Measurements from ENCODE around the gene TNFSF13B. TPM values are rescaled to one million over a fixed set of nuclear protein-coding genes. Genes with fewer than 3 reads are reported as not detected.

TNFSF13B gene
- total RNA-seq, 1 experiment from 2014 or later: 2.5 TPM

- CTCF ChIA-PET: interaction anchor here (0.7 kb wide), 1 partner anchor 541 kb away, joined by 3 read pairs; no protein-coding TSS in a partner anchor
- H3K27ac Mint-ChIP-seq (ENCODE audit: low read depth, unreplicated experiment): no peak overlapping the region
- BruUV-seq (replicated peaks): no TSS peak
- intact Hi-C loops (cut with micrococcal nuclease): no loop called here
- no peak for DNase-seq (ENCODE audit: unreplicated experiment)
- H3K4me1 Mint-ChIP-seq (ENCODE audit: insufficient read depth, unreplicated experiment): no peaks in the 10 kb centered on the region
- TF ChIP-seq CTCF (IDR thresholded peaks at IDR 0.05; ENCODE audit: unreplicated experiment): no peak
- H3K9me3 Mint-ChIP-seq (ENCODE audit: unreplicated experiment): no peaks in the 10 kb centered on the region
- no peak overlapping the region for H3K4me3 Mint-ChIP-seq (ENCODE audit: unreplicated experiment)
- POLR2A ChIA-PET: no interaction called here
- H3K36me3 Mint-ChIP-seq (ENCODE audit: insufficient read depth, unreplicated experiment): no peaks in the 10 kb centered on the region
- H3K27me3 Mint-ChIP-seq (ENCODE audit: insufficient read depth, unreplicated experiment): no peaks in the 10 kb centered on the region
These were observed 8.9 kb downstream of the TNFSF13B start for GRCh38 chr13:108278466-108278865.

GRCh38 chr13:108281901-108282300 is 12.4 kb downstream of the TNFSF13B start:
- no peaks in the 10 kb centered on the region for H3K27me3 Mint-ChIP-seq (ENCODE audit: insufficient read depth, unreplicated experiment)
- no peaks in the 10 kb centered on the region for H3K36me3 Mint-ChIP-seq (ENCODE audit: insufficient read depth, unreplicated experiment)
- no peaks in the 10 kb centered on the region for H3K9me3 Mint-ChIP-seq (ENCODE audit: unreplicated experiment)
- BruUV-seq (replicated peaks): no TSS peak
- no peaks in the 10 kb centered on the region for H3K4me1 Mint-ChIP-seq (ENCODE audit: insufficient read depth, unreplicated experiment)
- no peak overlapping the region for H3K4me3 Mint-ChIP-seq (ENCODE audit: unreplicated experiment)
- no peak for TF ChIP-seq CTCF (IDR thresholded peaks at IDR 0.05; ENCODE audit: unreplicated experiment)
- intact Hi-C loops (cut with micrococcal nuclease): no loop called here
- no peak overlapping the region for H3K27ac Mint-ChIP-seq (ENCODE audit: low read depth, unreplicated experiment)
- CTCF ChIA-PET: interaction anchor here (1.0 kb wide), 1 partner anchor 33 kb away, joined by 3 read pairs; no protein-coding TSS in a partner anchor
- POLR2A ChIA-PET: no interaction called here
- no peak for DNase-seq (ENCODE audit: unreplicated experiment)

- POLR2A ChIA-PET: no interaction called here
These were observed 13.6 kb downstream of the TNFSF13B start for GRCh38 chr13:108283110-108283509.

GRCh38 chr13:108288741-108289140 is 19.2 kb downstream of the TNFSF13B start:
- no peak overlapping the region for H3K27ac Mint-ChIP-seq (ENCODE audit: low read depth, unreplicated experiment)
- H3K9me3 Mint-ChIP-seq (ENCODE audit: unreplicated experiment): no peaks in the 10 kb centered on the region
- no peak for TF ChIP-seq CTCF (IDR thresholded peaks at IDR 0.05; ENCODE audit: unreplicated experiment)
- ChIA-PET POLR2A (interaction anchor here (0.6 kb wide), 1 partner anchor 27 kb away, joined by 3 read pairs; no protein-coding TSS in a partner anchor), CTCF (no interaction called here)
- BruUV-seq (replicated peaks): no TSS peak
- intact Hi-C loops (cut with micrococcal nuclease): no loop called here
- H3K4me1 Mint-ChIP-seq (ENCODE audit: insufficient read depth, unreplicated experiment): no peaks in the 10 kb centered on the region
- H3K4me3 Mint-ChIP-seq (ENCODE audit: unreplicated experiment): no peak overlapping the region
- no peaks in the 10 kb centered on the region for H3K27me3 Mint-ChIP-seq (ENCODE audit: insufficient read depth, unreplicated experiment)
- DNase-seq (ENCODE audit: unreplicated experiment): no peak
- H3K36me3 Mint-ChIP-seq (ENCODE audit: insufficient read depth, unreplicated experiment): no peaks in the 10 kb centered on the region

More at GRCh38 chr13:108283110-108283509, 13.6 kb downstream of the TNFSF13B start:
- CTCF ChIA-PET: no interaction called here
- Mint-ChIP-seq H3K36me3 (ENCODE audit: insufficient read depth, unreplicated experiment) (no peaks in the 10 kb centered on the region), H3K27ac (ENCODE audit: low read depth, unreplicated experiment) (no peak overlapping the region), H3K9me3 (ENCODE audit: unreplicated experiment) (no peaks in the 10 kb centered on the region), H3K4me3 (ENCODE audit: unreplicated experiment) (no peak overlapping the region), H3K27me3 (ENCODE audit: insufficient read depth, unreplicated experiment) (no peaks in the 10 kb centered on the region), H3K4me1 (ENCODE audit: insufficient read depth, unreplicated experiment) (no peaks in the 10 kb centered on the region)
- BruUV-seq (replicated peaks): no TSS peak
- TF ChIP-seq CTCF (IDR thresholded peaks at IDR 0.05; ENCODE audit: unreplicated experiment): no peak
- DNase-seq (ENCODE audit: unreplicated experiment): peak; percentile 61
- intact Hi-C loops (cut with micrococcal nuclease): no loop called here

All from MCF 10A (cell line).